Neuronal stem cell (in vitro differentiated cells): ENCODE results near the gene CD14.
"Not testable (repeated sequence)": the region's sequence is repeated elsewhere in the genome, so short reads cannot be mapped to it uniquely, and the experiment has no call there.

Experiments used
- DNase-seq: peaks from one replicate; pipeline ENCODE4 v3.0.0-alpha.2; 2013; ENCODE audit warnings: low spot score
- H2AFZ ChIP-seq: one replicate; pipeline ENCODE4 v1.6.1; 2013; ENCODE audit warnings: mild to moderate bottlenecking, low read length, inconsistent platforms
- H2AK5ac ChIP-seq: 2 replicates; pipeline ENCODE4 v1.6.1; 2013; ENCODE audit warnings: low read depth, mild to moderate bottlenecking, inconsistent platforms, low read length, moderate library complexity, mixed read lengths
- H2BK120ac ChIP-seq: 2 replicates; pipeline ENCODE4 v1.6.1; 2013; ENCODE audit warnings: low read depth, mild to moderate bottlenecking, inconsistent platforms, low read length, moderate library complexity, mixed read lengths
- H2BK12ac ChIP-seq: one replicate; pipeline ENCODE4 v1.6.1; 2013; ENCODE audit warnings: low read length, inconsistent platforms
- H2BK15ac ChIP-seq: 2 replicates; pipeline ENCODE4 v1.6.1; 2013; ENCODE audit warnings: mild to moderate bottlenecking, low read length, inconsistent platforms, mixed read lengths
- H2BK5ac ChIP-seq: one replicate; pipeline ENCODE4 v1.6.1; 2013; ENCODE audit warnings: inconsistent platforms, mild to moderate bottlenecking, low read length, moderate library complexity
- H3K14ac ChIP-seq: one replicate; pipeline ENCODE4 v1.6.1; 2013; ENCODE audit warnings: low read length, inconsistent platforms
- H3K18ac ChIP-seq: 2 replicates; pipeline ENCODE4 v1.6.1; 2013; ENCODE audit warnings: low read length, inconsistent platforms
- H3K23ac ChIP-seq: 2 replicates; pipeline ENCODE4 v1.6.1; 2013; ENCODE audit warnings: low read depth, mild to moderate bottlenecking, mixed read lengths, low read length, inconsistent platforms; ENCODE audit not compliant: poor library complexity
- H3K27ac ChIP-seq: replicated peaks from 3 replicates; pipeline ENCODE4 v1.5.1; 2013; ENCODE audit warnings: low read length, inconsistent platforms
- H3K27me3 ChIP-seq, 3 experiments: 2 replicates each; pipeline ENCODE4 v1.6.1; 2013; ENCODE audit warnings: low read length in 3 of 3, mild to moderate bottlenecking in 2 of 3, inconsistent platforms in 1 of 3, low read depth in 1 of 3, mixed read lengths in 1 of 3, moderate library complexity in 1 of 3; ENCODE audit not compliant: control insufficient read depth in 3 of 3, insufficient read depth in 3 of 3
- H3K36me3 ChIP-seq, 2 donors: replicated peaks in 1 of 2; 2 replicates each; pipeline ENCODE4 v1.6.1; 2013; ENCODE audit warnings: low read length in 2 of 2; ENCODE audit not compliant: control insufficient read depth in 2 of 2, insufficient read depth in 2 of 2
- H3K4ac ChIP-seq: 2 replicates; pipeline ENCODE4 v1.6.1; 2013; ENCODE audit warnings: inconsistent platforms, mild to moderate bottlenecking, low read length, moderate library complexity
- H3K4me1 ChIP-seq, 2 donors: 1 replicate in 1 of 2; 2 replicates in 1 of 2; pipeline ENCODE4 v1.6.1; 2013; ENCODE audit warnings: low read length in 2 of 2, low read depth in 1 of 2; ENCODE audit not compliant: control insufficient read depth in 2 of 2, insufficient read depth in 1 of 2
- H3K4me2 ChIP-seq: one replicate; pipeline ENCODE4 v1.6.1; 2013; ENCODE audit warnings: mild to moderate bottlenecking, low read length, inconsistent platforms; ENCODE audit not compliant: insufficient read depth, poor library complexity, severe bottlenecking
- H3K4me3 ChIP-seq, 2 donors: 2 replicates each; pipeline ENCODE4 v1.5.1; 2013; ENCODE audit warnings: low read length in 2 of 2, mild to moderate bottlenecking in 2 of 2, inconsistent platforms in 1 of 2, moderate library complexity in 1 of 2
- H3K79me1 ChIP-seq: one replicate; pipeline ENCODE4 v1.6.1; 2013; ENCODE audit warnings: low read depth, mild to moderate bottlenecking, inconsistent platforms, low read length, moderate library complexity
- H3K9ac ChIP-seq: one replicate; pipeline ENCODE4 v1.6.1; 2013; ENCODE audit warnings: mild to moderate bottlenecking, low read depth, low read length, inconsistent platforms; ENCODE audit not compliant: poor library complexity
- H3K9me3 ChIP-seq, 2 donors: replicated peaks in 1 of 2; 2 replicates each; pipeline versions ENCODE3 to v1.6.1; 2013; ENCODE audit warnings: low read length in 2 of 2, mild to moderate bottlenecking in 2 of 2, inconsistent platforms in 1 of 2, low read depth in 1 of 2, mixed read lengths in 1 of 2, moderate library complexity in 1 of 2; ENCODE audit not compliant: control insufficient read depth in 2 of 2, insufficient read depth in 1 of 2
- H4K8ac ChIP-seq: one replicate; pipeline ENCODE4 v1.6.1; 2013; ENCODE audit warnings: low read depth, mild to moderate bottlenecking, inconsistent platforms, low read length, moderate library complexity
- H4K91ac ChIP-seq: one replicate; pipeline ENCODE4 v1.6.1; 2013; ENCODE audit warnings: low read length, low read depth, mild to moderate bottlenecking, inconsistent platforms; ENCODE audit not compliant: poor library complexity
- WGBS, 2 donors: extraction: QIAGEN DNeasy Blood & Tissue Kit; methylation state at CpG; one replicate each; pipeline ENCODE4 v1.1.7; 2013; ENCODE audit warnings: missing lambda C conversion rate in 2 of 2, mixed read lengths in 1 of 2; ENCODE audit not compliant: insufficient read length in 2 of 2, insufficient replicate concordance in 1 of 2; ENCODE audit errors: extremely low coverage in 2 of 2; 5-methylcytosine and 5-hydroxymethylcytosine counted together

Gene CD14

DNA sequence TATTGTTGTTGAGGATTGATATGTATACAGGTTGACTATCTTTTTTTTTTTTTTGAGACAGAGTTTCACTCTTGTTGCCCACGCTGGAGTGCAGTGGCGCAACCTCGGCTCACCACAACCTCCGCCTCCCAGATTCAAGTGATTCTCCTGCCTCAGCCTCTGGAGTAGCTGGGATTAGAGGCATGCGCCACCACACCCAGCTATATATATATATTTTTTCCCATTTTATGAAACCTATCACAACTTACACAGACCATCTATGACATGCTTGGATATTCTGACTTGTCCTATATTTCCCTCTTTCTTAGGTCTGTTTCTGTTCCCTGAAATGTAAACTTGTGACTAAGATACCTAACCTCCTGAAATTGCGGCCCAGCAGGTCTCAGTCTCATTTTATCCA lies 5.0 kb downstream of the CD14 start:
- Histone ChIP-seq H4K91ac (no peak overlapping the region), H3K27me3 (no peaks in the 10 kb centered on the region), H2BK5ac (no peak overlapping the region), H3K79me1 (no peaks in the 10 kb centered on the region), H4K8ac (no peak overlapping the region), H2AK5ac (no peak overlapping the region), H3K23ac (no peak overlapping the region), H2BK120ac (no peak overlapping the region), H3K9ac (no peak overlapping the region), H2BK12ac (no peak overlapping the region), H3K18ac (no peak overlapping the region), H3K4me2 (no peak overlapping the region), H2BK15ac (no peak overlapping the region), H3K14ac (no peak overlapping the region), H3K36me3 (no peaks in the 10 kb centered on the region), H3K4ac (no peak overlapping the region), H3K9me3 (peaks cover 13 to 15% of the 10 kb centered on the region in 2 donors), H2AFZ (no peak overlapping the region), H3K4me1 (no peaks in the 10 kb centered on the region), H3K27ac (no peak overlapping the region), H3K4me3 (no peak overlapping the region)
- no peak for DNase-seq
- no CpG with 5 or more reads among the region's 6 CpGs for WGBS, 2 donors

DNA sequence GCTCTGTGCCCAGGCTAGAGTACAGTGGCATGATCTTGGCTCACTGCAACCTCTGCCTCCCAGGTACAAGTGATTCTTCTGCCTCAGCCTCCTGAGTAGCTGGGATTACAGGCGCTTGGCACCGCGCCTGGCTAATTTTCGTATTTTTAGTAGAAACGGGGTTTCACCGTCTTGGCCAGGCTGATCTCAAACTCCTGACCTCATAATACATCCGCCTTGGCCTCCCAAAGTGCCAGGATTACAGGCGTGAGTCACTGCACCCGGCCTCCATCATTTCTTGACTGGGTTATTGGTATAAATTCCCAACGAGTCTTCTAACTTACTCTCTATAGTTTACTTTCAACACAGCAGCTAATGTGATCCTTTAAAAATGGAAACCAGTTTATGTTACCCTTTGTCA lies 8.1 kb downstream of the CD14 start:
- H3K27ac ChIP-seq, H2BK120ac ChIP-seq, H3K4me3 ChIP-seq, H3K79me1 ChIP-seq, H3K4me2 ChIP-seq, H2AK5ac ChIP-seq, H2AFZ ChIP-seq, H2BK12ac ChIP-seq, DNase-seq, H4K91ac ChIP-seq, H3K36me3 ChIP-seq, H3K4me1 ChIP-seq, H3K27me3 ChIP-seq, H3K4ac ChIP-seq, H3K23ac ChIP-seq, H2BK5ac ChIP-seq, H2BK15ac ChIP-seq, H4K8ac ChIP-seq, H3K18ac ChIP-seq, H3K9ac ChIP-seq, H3K14ac ChIP-seq: not testable (repeated sequence)
- peaks cover 5 to 15% of the 10 kb centered on the region in 2 donors for H3K9me3 ChIP-seq
- WGBS, 2 donors, result no CpG with 5 or more reads among the region's 10 CpGs

DNA sequence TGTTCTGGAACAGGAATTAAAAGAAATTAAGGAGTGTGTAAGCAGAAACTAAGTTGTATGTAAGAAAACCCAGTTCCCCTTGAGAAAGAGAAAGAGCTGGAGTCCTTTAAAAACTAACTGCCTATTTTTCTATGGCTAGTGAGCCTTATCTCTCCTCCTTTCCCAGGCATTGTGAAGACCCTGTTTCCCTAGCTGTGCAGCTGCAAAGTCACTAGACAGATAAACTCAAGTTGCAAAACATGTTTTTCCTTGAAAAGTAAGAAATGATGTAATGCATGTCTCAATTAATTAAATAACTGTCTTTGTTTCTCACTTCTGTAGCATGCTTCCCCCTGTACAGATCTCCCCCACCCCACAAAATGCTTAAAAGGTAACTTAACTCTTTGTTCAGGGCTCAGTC lies 9.9 kb downstream of the CD14 start:
- H2BK15ac ChIP-seq, H3K79me1 ChIP-seq, H2AFZ ChIP-seq, H3K9me3 ChIP-seq, H4K8ac ChIP-seq, H3K18ac ChIP-seq, H3K23ac ChIP-seq, H3K36me3 ChIP-seq, H3K27ac ChIP-seq, H2BK12ac ChIP-seq, H3K14ac ChIP-seq, H3K9ac ChIP-seq, H3K4me3 ChIP-seq, H2AK5ac ChIP-seq, H4K91ac ChIP-seq, H3K27me3 ChIP-seq, H3K4ac ChIP-seq, H3K4me2 ChIP-seq, H2BK120ac ChIP-seq, H2BK5ac ChIP-seq, H3K4me1 ChIP-seq, DNase-seq: not testable (repeated sequence)

DNA sequence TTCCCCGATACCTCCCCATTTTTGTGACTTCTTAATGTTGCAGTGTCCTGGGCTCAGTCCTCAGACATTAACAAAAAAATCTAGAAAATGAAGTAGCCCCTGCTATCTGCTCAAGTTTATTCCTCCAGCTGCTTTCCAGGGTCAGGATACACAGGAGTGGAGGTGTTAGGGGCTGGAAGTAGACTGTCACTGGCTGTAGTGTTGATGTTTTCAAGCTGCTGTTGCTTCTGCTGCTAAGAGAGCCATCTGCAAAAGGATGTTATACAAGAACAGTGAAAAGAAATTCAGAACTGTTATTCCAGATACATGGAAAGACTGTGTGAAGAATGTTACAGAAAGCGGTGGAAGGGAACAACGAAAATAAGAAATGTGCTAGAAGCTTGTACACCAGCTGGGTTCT lies 10.7 kb downstream of the CD14 start:
- DNase-seq, result no peak
- no peak overlapping the region for H2BK12ac ChIP-seq
- H3K4me2 ChIP-seq, result no peak overlapping the region
- H3K36me3 ChIP-seq, result no peaks in the 10 kb centered on the region
- H3K23ac ChIP-seq, result no peak overlapping the region
- no peak overlapping the region for H2BK5ac ChIP-seq
- no peaks in the 10 kb centered on the region for H3K79me1 ChIP-seq
- H4K91ac ChIP-seq, result no peak overlapping the region
- peaks cover 0 to 5% of the 10 kb centered on the region in 2 donors for H3K9me3 ChIP-seq
- no peak overlapping the region for H2AFZ ChIP-seq
- H3K4me1 ChIP-seq, result no peaks in the 10 kb centered on the region
- H2BK15ac ChIP-seq, result no peak overlapping the region
- H3K18ac ChIP-seq, result no peak overlapping the region
- WGBS, 2 donors, result no CpG with 5 or more reads among the region's 3 CpGs
- no peak overlapping the region for H3K4ac ChIP-seq
- no peak overlapping the region for H3K4me3 ChIP-seq
- H2AK5ac ChIP-seq, result no peak overlapping the region
- H3K27ac ChIP-seq, result no peak overlapping the region
- no peak overlapping the region for H4K8ac ChIP-seq
- H3K9ac ChIP-seq, result no peak overlapping the region
- peaks cover 0 to 3% (median 0%) of the 10 kb centered on the region in 3 experiments for H3K27me3 ChIP-seq
- no peak overlapping the region for H3K14ac ChIP-seq
- no peak overlapping the region for H2BK120ac ChIP-seq
